NCI-H226 (cell line): Measurements from ENCODE around the gene IGF2.

Source experiments
- DNase-seq: peaks from one replicate; pipeline ENCODE4 v3.0.0-alpha.2; 2015

IGF2 gene

DNA sequence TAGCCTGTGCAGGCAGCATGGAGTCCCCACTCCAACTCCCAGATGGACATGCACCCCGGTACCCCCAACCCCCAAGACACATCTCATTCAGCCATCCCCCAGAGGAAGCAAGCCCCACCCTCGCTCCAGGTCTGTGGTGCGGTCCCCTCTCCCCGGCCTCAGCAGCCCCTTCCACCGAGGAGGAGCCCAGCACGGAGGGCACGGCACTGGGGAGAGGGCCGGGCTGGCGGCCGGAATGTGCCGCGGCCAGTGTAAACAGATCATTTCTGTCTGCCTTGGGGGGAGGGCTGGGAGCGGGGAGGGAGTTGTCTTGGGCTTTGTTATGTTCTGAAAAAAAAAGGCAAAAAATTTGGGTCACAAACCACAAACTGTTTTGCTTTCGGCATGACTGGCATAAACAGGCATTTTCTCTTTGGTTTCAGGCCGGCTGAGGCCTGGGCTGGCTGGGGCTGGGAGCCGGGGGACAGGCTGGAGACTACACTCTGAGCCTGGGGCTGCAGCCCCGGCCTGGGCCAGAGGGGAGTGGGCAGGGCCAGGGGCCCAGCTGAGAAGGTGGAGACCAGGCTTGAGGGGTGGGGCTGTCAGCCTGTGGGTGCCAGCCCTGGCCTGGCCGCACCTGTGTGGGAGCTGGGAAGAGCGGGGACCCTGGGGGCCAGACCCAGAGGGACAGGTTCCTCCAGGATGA lies 16.8 kb downstream of the IGF2 start:
- no peak for DNase-seq

DNA sequence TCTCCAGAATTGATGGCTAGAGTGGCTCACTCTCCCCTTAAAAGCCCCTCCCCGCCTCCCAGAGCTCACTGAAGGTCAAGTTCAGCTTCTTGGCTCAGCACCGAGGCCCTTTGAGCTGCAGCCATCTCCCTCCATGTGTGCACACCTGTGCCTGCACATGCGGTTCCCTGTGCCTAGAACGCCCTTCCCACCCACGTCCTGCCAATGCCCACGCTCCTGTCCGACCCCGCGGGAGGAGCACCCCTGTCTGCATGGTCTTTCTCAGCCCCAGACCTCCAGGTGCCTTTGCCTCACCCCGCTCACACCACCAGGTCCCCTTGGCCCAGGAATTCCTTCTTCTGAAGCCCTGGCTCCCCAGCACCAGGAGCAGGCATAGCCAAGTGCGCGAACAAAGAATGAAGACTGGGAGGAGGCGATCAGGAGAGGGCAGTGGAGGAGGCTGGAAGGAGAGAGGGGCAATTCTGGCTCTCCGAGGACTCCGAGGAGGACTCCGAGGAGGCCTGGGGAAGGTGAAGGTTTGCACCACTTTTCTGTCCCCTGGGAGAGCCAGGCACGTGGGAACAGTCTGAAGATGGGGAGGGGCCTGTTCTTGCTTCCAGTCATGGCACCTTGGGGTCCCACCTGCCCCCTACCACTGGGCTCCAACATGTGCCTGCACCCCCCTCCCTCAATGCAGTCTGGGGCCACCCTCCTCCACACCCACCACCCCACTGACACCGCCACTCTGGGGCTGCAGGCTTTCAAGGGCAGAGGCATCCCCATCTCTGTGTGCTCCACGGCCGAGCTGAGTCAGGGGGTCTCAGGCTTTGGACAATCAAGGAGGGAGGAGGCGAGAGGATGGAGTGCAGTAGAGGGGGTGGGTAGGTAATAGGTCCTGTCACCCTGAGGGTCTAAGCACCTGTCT lies 17.7 kb downstream of the IGF2 start:
- DNase-seq, result no peak

DNA sequence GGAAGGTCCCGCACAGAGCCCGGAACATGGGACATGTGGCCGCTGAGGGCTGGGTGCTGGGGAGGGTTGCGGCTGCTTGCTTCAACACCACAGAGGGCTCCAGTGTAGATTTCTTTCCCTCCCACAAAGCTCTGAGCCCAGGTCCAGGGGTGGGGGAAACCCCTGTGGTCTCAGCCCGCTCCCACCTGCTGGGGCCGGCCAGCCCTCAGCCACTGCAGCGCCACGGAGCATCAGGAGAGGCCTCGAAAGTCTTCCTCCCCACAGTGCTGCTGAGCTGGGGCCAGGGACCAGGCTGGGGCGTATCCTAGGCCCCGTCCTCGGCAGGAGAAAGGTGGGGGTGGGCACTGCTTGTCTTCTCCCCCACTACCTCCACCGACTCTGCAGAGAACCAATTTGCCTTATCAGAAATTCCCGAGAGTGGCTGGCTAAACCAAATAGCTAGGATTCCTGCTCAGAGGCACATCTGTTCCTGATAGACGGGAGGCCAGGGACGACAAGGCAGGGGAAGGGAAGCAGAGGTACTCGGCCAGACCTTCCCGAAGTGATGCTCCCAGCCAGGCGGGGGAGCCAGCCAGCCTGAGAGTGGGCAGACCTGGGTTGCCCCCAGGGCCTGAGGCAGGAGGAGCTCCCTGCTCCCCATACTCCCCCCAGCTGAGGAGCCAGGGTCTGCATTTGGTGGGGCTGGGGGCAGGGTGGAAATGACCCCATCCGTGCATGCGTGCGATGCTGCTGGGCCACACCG lies 18.7 kb downstream of the IGF2 start:
- DNase-seq, result no peak

DNA sequence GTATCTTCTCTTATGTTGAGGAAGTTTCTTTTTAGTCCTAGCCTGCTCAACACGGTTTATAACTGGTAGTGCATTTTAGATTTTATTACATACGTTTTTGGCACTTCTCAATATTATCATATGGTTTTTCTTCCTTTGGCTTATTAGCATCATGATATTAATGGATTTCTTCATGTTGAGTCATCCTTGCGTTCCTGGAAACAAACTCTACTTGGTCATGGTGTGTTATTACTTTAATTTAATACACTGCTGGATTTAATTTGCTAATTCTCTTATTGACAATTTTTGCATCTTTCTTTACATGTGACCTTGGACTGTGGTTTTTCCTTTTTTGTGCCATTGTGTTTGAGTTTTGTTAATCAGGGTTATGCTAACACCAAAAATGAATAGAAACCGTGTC lies 20.5 kb downstream of the IGF2 start:
- DNase-seq, result no peak

DNA sequence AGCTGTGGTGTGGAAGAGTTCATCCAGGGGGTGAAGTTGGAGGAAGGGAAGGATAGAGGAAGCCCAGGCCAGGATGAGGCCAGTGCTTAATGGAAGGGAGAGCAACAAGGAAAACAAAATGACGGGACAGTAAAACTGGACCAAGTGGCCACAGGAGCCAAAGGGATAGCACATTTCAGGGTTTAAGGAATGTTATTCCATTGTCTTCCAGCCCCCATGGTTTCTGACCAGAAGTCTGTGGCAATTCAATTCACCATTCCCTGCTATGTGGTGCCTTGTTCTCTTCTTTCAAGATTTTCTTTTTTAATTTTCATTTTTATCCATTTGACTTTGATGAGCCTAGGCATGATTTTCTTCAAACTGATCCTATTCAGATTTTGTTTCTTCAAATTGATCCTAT lies 22.5 kb downstream of the IGF2 start:
- DNase-seq, result no peak

DNA sequence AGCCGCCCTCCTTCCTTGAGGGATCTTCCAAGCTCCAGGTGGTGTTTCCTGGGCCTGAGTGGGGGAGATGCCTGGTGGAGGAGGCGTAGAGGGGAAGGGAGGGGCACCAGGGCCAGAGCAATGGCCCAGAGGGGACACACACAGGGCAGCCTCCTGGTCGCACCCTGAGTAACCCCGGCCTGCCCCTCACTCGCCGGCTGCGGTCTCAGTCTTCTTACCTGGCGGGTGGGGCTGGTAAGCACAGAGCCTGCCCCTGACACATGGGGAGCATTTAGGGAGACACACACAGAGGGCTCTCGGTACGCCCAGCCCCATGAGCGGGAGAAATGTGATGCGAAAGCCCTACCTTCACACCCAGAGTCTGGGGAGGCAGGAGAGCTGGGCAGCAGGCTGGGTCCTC lies 23.9 kb downstream of the IGF2 start:
- no peak for DNase-seq

DNA sequence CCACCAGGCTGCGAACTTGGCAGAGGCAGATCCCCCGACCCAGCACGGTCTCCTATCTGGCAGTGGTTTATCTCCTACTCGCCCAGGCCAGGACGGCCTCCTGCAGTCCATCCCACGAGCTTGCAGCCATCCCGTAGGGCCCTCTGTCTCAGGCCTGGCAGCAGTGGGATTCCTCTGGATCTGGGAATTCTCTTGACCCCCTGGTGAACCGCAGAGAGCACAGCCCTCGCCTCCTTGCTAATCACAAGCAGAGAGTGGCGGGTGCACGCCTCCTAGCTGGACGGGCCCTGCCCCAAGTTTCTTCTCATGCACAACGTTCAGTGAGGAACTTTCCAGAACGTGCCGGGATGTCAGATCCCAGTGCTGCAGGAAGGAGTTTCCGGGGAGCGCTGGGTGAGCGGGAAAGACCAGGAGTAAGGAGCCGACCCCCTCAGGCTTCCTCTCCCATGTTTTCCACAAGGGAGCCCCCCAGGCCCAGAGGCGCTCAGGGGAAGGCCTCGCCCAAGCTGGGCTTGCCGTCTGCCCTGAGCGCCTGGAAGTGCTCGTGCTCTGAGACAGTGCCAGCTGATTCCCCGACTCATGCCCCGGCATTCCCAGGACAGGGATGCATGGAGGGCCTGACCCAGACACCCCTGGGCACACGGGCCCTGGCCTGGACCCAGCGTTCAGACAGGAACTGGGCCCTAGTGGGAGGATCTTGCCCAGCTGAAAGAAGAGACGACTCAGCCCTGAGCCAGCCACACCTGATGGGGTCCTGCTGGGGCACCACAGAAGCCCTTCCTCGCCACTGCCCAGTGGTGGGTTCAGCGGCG lies 24.6 kb downstream of the IGF2 start:
- no peak for DNase-seq

DNA sequence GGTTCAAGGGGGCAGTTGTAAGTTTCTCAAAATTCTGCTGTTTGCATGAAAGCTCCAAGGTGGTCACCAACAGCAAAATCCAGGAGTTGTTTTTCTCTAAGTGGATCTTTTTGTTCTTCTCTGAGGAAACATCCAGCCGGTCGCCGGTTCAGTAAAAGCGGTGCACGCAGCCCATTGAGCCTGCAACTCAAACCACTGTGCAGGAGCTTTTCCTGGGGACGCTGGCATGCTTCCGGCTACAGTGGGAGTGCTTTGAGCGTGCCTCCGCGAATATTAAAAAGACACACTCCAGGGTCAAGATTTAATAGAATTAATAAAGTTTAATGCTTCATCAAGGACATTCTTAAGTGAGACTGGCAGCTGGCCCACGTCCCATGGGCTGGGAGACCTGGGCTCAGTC lies 25.4 kb downstream of the IGF2 start:
- no peak for DNase-seq

DNA sequence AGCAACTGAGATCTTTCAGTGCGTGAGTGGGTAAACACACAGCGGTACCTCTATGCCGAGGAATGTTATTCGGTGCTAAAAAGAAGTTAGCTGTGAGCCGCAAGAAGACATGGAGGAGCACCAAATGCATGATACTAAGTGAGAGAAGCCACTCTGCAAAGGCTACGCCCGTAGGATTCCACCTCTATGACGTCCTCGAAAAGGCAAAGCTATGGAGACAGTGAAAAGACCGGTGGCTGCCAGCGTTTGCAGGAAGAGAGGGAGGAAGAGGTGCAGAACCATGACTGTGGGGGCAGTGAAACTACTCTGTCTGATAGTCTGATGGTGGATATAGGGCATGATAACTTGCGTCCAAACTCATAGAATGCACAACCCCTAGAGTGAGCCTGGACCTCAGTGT lies 28.7 kb downstream of the IGF2 start:
- DNase-seq, result no peak

DNA sequence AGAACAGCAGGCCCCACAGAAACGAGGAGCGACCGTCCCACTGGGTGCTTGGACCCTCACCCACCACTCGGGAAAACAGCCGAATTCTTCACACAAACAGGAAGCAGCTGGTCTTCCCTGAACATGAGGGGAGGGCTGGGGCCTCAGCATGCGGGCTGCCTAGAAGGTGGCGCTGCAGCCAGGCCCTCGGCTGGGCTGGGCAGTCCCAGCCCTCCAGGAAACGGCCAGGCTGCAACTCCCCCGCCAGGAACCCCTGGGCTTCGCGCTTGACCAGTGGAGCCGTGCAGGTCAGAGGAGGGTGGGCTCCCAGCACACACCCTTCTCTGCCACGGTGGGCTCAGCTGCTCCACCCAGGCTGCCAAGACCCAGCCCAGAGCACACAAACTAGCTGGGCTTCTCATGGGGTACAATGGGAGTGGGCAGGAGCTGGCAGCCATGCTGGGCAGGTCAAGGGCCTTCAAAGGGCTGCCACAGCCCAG lies 29.6 kb downstream of the IGF2 start:
- DNase-seq, result no peak

DNA sequence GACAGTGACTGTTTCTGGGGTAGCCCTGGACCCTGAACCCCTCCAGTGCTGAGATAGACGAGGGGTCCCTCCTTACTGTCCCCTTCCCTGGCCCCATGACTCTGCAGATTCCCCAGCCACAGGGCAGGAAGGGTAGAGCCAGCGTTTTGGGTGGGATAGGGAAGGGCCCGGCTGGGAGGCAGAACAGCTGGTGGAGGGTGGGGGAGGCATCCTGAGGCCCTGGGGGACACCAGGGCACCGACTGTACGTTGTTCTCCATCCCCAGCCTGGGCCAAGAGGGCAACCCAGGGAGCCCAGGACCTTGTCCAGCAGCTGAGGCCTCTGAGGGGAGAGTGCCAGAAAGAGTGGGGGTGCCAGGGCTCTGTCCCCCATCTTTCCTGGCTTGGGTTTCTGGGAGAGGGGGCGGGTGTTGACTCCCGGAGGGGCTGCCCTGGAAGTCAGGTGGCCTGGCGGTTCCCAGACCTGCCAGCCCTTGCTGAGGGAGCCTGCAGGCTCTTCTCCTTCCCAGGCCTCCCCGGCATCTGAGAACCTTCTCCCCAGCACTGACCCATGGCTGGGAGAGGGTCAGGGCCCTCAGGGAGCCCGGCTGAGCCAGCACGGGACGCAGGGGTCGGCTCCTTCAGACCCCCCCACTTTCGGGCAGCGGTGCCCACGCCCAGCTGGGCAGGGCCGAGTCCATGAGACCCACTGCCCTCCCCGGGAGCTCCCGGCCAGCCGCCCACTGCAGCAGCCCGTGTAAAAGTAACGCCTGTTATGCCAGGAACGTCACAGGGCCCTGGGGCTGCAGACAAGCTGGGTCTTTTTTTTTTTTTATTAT lies 30.3 kb downstream of the IGF2 start:
- DNase-seq, result no peak

DNA sequence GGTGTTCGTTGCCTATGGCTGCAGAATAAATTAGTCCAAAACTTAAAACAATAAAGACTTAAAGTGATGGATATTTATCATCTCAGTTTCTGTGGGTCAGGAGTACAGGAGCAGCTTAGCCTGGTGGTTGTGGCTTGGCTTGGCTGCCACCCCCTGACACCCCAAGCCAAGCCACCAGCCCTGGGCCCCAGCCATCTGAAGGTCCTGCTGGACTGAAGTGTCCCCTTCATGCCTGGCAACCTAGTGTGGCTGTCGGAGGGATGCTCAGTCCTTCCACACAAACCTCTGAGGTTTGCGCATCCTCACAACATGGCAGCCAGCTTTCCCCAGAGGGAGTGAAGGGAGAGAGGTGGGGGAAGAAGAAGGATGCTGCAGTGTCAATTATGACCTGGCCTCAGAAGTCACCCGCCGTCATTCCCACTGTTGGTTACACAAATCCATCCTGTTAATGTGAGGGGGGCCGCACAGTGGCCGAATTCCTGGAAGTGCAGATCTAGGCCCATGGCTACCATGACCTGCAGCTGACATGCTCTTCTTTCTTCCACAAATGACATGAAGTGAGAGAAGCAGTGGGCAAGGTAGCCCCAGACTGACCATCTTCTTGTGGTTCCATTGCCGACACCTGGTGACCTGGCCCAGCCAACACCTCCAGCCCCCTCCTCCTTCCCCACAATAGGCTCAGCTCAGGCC lies 31.1 kb downstream of the IGF2 start:
- no peak for DNase-seq

DNA sequence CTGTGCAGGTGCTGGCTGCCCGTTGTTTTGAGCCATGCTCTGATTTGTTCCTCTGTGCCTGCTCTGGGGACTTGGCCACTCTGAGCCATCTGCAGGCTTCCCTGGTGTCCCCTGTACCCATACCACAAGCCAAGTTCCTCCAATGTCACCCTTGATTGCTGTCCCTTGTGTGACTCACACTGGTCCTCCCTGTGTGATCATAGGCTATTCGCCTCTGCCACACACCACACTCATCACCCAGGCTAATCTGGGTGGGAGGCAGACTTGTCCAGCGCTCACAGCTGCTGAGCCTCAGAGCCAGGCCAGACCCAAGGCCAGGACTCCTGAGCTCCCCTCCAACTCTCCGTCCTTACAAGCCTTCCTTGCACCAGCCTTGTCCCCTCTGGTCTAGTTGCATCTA lies 31.7 kb downstream of the IGF2 start:
- DNase-seq, result no peak

DNA sequence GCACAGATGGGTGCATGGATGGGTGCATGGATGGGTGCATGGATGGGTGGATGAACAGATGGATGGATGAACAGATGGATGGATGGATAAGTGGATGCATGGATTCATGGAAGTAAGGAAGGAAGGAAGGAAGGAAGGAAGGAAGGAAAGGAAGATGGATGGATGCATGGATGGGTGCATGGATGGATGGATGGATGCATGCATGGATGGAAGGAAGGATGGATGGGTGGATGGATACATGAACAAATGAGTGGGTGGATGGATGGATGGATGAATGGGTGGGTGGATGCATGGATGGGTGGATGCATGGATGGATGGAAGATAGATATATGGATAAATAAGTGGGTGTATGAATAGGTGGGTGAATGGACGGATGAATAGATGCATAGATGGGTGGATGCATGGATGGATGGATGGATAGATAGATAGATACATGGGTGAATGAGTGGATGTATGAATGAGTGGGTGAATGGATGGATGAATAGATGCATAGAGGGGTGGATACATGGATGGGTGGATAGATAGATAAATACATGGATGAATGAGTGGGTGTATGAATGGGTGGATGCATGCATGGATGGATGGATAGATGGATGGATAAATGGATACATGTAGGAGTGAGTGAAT lies 32.5 kb downstream of the IGF2 start:
- DNase-seq, result no peak

DNA sequence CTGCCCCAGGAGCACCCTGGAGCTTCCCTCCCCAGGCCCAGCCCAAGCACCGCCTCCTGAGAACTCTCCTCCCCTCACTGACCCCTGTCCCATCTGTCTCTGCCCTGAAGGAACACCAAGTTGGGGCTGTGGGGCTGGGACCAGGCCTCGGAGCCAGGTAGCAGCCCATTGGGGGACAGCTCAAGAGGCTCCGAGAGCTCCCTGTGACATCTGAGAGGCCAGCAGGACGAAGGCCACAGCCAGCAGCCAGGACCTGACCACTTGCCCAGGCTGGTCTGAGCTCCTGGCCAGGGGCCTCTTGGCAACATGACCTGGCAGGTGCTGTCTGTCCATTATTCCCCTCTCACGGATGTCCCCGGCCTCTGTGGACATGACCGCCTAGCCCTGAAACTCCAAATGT lies 33.7 kb downstream of the IGF2 start:
- DNase-seq, result no peak

DNA sequence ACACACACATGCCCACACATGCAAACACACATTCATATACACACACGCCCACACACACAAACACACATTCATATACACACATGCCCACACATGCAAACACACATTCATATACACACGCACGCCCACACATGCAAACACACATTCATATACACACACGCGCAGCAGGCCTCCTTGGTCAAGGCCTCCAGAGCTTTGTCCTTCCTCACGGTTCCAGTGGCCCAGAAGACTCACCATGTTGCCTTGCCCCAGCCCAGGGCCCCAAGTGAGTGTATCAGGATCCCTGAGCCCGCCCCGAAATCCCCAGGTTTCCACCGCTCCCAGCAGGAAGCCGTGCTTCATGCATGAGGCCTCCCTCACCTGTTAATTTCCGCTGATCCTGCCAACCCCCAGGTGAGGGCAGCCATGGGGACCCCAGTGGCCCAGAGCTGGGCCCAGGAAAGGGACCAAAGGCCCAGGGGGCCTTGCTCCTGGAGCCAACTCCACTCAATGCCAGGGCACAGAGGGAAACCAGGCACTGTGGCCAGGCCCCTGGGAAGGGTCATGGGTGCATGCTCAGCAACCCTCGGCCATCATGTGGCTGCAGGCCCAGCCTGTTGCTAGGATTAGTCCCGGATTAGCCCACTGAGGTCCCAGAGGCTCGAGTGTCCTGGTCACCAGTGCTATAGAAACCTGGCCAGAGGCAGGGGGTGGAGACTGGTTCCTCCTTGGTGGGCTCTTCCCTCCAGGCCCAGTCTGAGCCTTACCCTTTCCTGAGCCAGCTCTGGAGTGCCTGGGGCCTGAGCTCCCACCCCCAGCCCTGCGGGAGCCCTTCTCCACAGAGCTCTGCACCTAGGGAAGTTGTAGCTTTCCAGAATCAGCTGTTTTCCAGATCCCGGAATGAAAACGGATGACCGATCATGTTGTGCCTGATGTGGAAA lies 34.4 kb downstream of the IGF2 start:
- no peak for DNase-seq

DNA sequence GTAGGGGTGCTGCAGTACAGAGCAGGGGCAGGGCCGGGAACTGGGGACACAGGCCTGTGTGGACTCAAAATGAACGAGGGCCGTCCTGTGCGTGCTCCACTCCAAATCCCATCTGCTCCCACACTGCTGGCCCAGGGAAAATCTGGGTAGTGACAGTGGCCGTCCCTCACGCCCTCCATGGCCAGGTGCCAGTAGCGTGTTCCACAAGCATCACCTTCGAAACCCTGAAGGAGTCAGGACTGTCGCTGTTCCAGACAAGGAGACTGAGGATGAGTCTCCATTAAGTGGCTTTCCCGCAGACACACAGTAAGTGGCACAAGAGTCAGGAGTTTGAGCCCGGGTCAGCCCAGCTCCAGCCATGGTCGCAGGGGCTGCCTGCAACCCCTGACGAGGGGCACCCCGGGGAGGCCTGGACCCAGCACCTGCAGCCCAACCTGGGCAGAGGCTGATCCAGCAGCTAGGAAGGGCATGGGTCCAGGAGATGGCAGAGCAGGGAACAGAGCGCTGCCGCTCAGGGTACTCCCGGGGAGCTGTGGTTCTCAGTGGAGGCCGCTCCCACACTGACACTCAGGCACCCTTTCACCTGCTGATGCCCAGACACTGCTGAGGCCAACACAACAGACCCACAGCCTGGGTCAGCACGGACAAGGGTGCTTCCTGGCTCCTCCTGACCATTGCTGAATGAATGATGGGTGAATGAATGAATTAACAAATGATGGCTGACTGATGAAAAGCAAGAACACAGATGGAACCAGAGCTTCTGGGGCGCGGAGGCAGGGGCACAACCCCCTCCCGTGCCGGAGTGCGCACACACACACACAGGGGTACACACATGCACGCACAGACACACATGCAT lies 35.3 kb downstream of the IGF2 start:
- DNase-seq, result no peak

DNA sequence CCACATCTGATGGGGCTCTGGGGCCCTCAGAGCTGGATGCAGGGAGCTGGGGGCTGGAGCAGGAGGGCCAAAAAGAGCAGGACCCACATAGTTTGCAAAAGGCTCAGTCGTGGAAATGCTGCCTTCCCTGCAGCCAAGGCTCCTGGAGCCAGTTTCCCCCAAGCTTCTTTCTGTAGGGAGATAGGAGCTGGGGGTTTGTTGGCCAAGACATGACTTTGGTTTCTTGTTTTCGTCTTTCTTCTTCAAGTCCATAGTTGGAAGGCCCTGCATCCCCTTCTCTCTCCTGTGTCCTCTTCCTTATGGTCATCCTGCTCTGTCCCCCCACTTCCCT lies 36.3 kb downstream of the IGF2 start:
- no peak for DNase-seq
